Stimulated activated CD8-positive, alpha-beta memory T cell treated with anti-CD3 and anti-CD28 coated beads, Interleukin-4, amount 100 ng/mL, for 24 hours (primary cell): ENCODE measurements around the gene LYZL2.
"Not testable (repeated sequence)": the region's sequence is repeated elsewhere in the genome, so short reads cannot be mapped to it uniquely, and the experiment has no call there.

Experiments used
- DNase-seq: peaks from one replicate; pipeline ENCODE4 v3.0.0-alpha.2; 2020; ENCODE audit warnings: low read depth

LYZL2 gene

DNA sequence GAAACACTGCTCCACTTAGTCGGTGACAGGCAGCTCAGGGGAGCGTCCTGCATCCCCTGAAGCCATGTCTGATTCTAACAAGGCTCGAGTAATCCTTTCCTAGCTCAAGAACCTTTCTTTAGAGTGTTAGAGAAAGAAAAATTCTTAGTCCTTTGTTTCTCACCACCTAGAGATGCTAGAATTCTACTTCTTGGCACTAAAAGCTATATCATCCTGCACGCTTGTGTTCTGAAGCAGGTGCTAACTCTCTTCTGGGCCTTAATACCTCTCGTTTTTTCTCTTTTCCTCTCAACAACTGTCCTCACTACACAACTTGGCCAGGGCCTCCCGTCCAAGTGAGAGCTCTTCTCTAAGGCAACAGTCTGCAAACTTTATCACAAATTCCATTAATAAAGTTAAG, at the start of gene LYZL2:
Gene LYZL2, minus strand, starts transcription at position 101 of the 400 bp plus-strand sequence. CDS start 2,838 bp downstream, outside the sequence.
- DNase-seq, result no peak

GRCh38 chr10:30677616-30678015, 48.1 kb upstream of the LYZL2 start:
- not testable (repeated sequence) for DNase-seq

- DNase-seq, result not testable (repeated sequence)
Measured at GRCh38 chr10:30677146-30677545, 47.6 kb upstream of the LYZL2 start.

GRCh38 chr10:30675791-30676718, 46.5 kb upstream of the LYZL2 start:
- no peak for DNase-seq

- no peak for DNase-seq
Measured at GRCh38 chr10:30674796-30675195, 45.2 kb upstream of the LYZL2 start.

DNA sequence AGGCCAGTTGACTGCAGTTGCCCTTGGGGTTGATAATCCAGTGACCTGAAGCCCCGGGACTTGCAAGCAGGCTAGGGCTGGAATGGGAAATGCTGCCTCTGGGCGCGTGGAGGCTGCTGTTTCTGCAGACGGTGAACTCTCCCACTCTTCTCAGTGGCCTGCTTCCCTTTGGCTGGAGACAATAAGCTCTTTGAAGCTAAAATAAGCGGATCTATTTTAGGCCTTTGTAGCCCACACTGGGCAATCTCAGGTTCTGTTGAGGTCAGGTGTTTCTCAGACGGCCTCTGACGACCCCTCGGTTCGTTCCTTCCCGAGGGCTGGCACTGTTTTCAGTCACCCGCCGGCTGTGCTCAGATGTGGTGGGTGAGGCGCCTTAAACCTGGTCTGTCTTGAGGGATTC, 43.7 kb upstream of the LYZL2 start:
- not testable (repeated sequence) for DNase-seq

DNA sequence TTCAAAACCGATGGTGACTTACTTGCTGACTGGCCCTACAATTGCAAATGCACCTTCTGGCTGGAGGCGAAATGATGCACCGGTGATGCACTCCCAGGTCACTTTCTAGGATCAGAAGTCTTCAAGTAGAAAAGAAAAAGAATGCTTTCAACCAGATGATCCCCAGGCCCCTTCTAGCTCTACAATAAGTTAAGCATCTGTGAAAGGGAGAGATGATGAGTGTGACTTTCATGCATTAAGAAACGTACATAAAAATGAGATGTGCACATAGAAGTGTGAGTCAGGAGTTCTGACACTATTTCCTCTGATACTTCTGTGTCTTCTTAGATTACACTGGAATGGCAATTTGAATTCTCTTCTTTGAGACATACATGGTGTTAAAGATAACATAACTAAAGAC, 42.8 kb upstream of the LYZL2 start:
- not testable (repeated sequence) for DNase-seq

DNA sequence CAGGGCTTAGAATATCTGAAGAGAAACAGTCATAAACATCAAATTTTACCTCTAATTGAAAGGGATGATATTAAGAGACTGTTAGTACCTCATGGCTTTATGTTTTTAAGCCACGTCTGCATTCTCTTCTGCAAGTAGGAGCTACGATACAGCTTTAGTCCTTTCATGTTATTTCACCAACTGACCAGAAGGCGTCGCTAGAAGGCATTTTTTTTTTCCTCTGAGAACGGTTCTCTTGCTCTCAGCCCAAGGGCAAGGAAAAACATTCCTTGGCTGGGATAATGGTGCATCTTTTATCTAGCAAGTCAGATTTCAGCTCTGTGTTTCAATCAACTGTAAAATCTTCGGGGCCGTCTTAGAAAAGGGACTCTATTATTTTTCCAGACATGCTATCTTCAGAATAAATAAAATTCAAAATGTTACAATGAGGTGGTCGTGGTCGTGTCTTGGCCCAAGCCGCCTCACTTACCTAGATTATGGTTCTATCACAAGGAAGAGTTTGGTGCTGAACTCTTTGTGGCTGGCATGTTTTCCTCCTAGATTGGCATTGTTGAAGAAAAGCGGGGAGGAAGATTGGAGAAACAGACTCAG, 41.6 kb upstream of the LYZL2 start:
- no peak for DNase-seq

DNA sequence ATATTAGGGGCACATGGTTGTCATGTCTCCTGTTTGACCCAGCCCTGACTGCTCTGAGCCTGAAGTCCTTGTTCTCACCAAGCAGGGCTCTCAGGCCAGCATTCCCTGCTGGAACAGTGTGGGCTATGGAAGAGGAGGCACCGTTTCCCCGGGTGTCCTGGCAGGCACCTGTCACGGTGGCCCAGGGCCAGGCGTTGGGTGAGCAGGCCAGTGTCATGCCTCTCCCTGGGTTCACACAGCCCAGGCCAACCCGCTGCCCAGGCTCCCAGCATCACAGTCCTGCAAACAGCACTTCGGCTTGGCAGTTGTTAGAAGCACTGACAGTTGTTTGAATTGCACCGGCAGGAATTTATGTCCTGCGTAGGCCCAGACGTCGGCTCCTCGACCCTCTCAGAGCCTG, 38.4 kb upstream of the LYZL2 start:
- DNase-seq, result not testable (repeated sequence)

GRCh38 chr10:30663403-30663802, 33.9 kb upstream of the LYZL2 start:
- not testable (repeated sequence) for DNase-seq

- no peak for DNase-seq
Measured at GRCh38 chr10:30662814-30663213, 33.3 kb upstream of the LYZL2 start.

DNA sequence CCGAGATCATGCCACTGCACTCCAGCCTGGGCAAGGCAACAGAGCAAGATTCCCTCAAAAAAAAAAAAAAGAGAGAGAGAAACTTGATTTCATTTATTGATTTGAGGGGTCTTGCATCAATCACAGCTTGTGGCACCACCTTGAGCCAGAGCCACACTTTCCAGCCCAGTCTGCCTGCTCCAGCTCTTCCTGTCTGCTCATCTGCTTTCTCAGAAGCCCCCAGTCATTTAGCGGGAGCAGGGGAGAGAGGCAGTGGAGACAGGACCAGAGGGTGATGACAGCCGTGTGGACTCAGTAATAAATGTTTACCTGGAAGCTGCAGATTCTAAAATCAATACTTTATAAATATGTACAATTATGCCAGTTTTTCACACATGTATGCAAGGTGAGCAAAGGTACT, 30.8 kb upstream of the LYZL2 start:
- not testable (repeated sequence) for DNase-seq

DNA sequence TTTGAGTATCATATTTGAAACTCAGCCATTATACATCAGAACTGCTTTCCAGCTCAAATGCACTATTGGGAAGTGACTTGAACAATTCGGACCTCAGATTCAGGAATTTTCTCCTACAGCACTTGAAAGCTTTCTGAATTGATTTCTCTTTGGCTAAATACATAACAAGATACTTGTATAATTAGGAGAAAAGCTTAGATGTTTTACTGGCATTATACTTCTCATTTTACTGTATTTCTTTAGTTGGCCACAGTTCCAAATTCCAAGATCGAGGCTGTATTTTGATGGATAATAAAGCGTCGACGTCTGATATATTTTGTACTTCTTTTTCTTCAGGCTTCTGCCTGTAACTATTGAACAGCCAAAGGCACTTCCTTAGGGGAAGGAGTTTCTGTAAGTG, 26.7 kb upstream of the LYZL2 start:
- DNase-seq, result no peak

DNA sequence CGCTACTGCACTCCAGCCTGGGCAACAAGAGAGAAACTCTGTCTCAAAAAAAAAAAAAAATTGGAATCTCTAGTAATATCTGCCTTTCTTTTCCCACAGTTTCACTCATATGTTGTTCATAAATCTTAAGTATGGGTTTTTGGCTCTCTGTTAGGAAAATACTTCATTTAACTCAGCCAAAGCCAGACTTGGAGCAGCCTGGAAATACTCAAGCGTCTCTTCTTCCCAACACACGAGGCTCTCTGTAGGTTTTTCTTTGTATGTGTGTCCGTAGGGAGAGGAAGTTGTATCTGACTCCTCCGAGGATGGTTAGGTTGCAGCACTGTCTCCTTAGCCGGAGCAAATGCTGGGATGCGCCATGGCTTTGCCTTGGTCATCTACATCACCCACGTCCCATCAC, 25.4 kb upstream of the LYZL2 start:
- not testable (repeated sequence) for DNase-seq

- not testable (repeated sequence) for DNase-seq
Measured at GRCh38 chr10:30651470-30652397, 22.2 kb upstream of the LYZL2 start.

DNA sequence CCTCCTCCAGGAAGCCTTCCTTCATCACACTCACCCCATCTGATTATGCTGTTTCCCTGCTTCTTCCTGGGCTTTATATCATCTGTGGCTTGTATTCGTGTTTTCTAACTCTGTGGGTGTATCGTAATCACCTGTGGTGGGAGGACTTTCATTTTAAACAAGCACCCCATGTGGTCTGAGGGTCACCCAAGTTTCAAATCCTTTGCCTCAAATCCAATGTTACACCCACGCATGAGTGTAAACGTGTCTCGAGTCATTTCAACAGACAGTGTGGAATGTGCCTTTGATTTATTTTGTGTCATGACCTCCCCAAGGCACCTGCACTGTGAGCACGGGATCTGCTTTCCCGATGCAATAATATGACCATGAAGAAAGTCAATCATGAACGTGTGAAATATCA, 17.5 kb upstream of the LYZL2 start:
- DNase-seq, result no peak

DNA sequence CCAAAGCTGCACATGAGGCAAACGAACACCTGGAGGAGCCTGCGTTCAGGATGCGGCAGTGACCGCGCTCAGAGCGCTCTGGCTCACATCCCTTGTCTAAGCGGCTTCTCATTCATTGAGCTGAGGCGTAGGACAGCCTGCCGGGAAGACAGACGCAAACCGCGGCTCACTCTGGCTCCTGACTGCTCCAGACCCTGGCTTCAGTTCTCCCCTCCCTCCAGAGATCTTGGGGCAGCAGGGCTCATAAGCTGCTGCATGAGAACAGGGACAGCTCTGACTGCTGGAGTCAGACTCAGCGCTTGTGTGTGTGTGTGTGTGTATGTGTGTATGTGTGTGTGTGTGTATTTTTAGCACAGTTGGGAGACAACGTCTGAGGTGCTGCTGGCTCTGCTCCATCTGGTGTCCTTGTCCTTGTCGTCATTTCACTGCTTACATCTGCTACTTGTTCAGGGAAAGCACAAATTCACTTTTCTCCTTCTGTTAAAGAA, 15.8 kb upstream of the LYZL2 start:
- no peak for DNase-seq

GRCh38 chr10:30644408-30644861, 14.9 kb upstream of the LYZL2 start:
- not testable (repeated sequence) for DNase-seq

DNA sequence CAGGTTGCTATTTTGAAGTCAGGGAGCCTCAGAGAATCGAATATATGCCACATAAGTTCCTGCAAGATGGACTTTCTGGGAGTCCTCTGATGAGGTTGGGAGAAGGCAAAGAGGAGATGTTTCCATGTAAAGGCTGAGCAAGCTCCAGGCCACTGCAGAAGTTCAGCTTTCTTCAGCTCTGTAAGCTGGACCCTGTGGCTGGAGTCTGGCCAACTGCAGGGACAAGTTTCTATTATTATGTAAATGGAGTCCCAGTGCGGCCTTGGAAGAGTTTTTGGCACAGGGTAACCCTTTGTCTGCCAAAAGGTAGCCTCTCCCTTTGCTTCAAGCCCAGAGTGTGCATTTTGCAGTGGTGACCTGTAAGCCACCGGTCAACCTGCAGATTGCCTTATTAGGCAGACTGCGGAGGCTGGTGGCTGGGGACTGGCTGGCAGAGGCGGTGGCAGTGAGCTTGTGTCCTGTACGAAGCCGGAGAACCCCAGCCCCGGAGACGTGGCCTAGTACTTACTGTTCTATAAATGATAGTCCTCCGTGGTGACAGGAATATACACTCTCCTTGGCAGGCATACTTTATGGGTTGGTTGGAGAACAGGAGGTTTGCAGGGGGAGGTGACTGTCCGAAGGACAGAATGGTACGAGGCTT, 14.1 kb upstream of the LYZL2 start:
- DNase-seq, result not testable (repeated sequence)

GRCh38 chr10:30642856-30643255, 13.3 kb upstream of the LYZL2 start:
- DNase-seq, result not testable (repeated sequence)
